ENCODE data around the gene RGL1.

RGL1 gene

DNA sequence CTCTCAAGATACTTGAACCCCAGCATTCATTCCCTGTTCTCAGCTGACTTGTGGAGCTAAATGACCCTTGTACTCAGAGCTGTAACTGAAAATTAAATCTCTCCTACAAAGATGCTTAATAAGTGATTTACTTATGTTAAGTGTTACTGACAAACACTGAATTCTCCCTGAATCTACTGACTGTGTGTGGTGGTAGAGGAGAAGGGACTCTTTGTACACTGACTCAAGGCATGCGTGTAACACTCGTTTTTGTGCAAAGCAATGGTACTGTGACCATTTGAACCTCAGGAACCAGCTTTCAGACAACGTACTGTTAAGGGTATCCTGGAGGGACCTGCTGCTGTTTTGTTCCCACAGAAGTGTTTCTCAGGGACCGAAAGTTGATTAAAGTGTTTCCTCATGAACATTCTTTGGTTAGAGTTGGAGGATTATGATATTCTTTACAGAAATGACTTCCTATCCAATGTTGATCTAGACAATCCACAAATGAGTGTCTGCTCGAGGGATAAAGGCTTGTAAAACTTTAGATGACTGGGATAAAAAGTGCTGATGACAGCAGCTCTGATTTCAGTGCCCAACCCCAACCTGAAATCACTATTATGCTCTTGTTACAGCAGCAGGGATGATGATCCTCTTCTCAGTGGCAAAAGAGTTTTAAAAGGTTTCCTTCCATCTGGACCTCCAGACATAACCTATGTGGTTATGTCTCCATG is 12.8 kb downstream of the RGL1 start:
- DNase-seq: peak in 2 of 58 donors; percentile 39 to 58

DNA sequence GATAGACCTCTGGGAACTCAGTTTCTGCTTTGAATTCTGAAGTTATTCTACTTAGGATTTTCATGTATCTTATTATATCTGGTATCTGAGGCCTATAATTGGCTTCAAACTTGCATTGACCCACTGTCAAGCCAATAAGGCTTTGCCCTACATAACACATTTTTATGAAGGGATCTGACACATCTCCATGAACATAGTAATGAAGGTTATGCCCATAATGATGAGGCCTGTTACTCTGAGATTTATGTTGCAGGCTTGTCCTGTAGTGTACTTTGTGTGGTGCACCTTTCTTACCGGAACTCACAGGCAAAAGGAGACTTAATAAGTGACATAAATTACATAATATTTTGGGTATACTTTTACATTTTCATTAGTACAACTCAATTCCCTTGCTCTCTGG is 14.1 kb downstream of the RGL1 start:
- no peak for DNase-seq

DNA sequence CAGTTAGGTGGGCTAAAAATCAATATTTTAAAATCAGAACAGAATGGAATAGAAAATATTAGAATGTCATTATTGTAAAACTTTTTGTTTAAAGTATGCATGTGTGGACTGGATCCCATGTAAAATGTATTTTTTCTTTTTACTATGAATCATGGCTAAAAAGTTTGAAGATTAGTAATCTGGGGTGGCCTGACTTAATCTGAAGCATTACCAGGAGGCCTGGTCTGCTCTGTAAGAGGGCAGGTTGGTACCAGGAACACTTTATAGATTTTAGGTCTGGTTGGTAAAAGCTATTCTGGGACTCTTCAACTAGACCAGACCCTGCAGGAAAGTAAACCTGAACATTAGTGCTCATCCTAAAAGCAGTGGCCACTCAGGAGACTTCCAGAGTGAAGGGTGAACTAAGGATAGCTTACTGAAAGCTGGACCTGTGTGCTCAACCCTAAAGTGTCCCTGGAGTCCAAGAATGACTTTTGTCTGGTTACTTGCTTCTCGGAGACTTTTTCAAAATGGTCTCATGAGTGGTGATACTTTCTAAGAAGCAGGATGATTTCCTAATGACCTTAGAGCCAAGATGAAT is 16.5 kb downstream of the RGL1 start:
- DNase-seq: no peak

- peak in 3 of 58 donors; percentile 18 to 40 (median 19) for DNase-seq
Measured at GRCh38 chr1:183821889-183822611, 17.1 kb downstream of the RGL1 start.

DNA sequence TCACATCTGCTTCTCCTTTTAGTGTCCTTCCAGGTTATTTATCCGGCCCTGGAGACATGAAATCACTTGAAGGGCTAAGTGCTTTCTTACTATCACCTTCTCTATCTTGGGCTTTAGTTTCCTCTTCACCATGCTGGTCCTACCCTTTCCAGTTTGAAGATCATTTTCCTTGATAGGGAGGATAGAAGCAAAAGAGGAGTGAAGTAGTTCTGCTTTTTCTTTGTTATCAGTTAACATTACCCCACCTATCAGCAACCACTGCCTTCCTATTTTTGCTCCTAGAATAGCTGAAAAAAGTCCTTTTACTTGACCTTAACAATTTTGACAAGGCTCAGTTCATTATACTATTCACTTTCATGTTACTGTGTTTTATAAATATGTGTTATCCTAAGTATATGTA is 19.4 kb downstream of the RGL1 start:
- no peak for DNase-seq

DNA sequence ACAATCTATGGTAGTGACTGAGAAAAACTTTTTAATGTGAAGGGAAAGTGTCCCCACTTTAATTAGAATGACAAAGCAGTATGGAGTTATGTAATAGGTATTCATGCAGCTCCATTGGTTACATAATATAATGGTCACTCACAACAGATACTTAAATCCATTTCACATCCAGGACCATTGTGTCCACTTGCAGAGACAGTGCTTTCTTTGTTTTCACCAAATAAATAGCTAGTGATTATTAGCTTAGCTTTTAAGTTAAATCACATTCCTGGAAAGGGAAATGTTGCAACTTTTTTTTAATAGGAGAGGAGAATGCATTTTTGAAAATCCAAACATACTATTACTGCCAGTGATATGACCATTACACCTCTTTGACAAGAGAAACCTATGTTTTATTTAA is 22.9 kb downstream of the RGL1 start:
- DNase-seq: peak in 1 of 58 donors; percentile 55

DNA sequence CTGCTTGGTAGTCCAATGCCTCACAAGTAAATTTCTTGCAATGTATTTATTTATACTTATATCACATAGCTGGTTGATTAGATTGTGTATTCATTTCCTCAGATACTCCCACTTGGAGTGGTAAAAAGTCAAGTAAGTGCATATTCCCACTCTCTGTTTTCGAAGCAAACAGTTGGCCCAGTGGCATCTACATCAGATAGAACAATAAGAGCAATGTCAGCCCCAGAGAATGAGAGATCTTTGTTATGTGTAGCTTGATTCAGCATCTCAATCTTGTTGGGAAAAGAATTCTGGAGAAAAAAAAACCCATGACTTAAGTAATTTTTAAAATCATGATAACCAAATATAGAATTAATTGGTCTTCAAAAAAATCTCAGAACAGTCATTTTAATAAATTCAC is 25.5 kb downstream of the RGL1 start:
- peak in 5 of 58 donors; percentile 11 to 70 (median 22) for DNase-seq

DNA sequence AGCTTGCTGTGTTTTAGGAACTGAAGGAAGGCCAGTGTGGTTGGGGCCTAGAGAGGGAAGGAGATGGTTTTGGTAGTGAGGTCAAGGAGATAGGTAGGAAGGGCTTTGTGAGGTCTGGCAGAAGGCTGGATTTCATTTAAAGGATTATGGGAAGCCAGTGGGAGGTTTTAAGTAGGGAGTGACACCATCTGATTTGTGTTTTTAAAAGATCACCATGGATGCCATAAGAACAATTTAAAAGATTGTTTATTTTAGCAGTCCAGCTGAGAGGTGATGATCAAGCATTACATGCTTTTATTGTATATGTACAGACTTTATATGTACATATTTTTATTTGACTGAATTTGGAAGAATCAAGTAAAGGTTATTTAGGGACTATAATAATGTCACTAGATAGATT is 26.4 kb downstream of the RGL1 start:
- DNase-seq: no peak

DNA sequence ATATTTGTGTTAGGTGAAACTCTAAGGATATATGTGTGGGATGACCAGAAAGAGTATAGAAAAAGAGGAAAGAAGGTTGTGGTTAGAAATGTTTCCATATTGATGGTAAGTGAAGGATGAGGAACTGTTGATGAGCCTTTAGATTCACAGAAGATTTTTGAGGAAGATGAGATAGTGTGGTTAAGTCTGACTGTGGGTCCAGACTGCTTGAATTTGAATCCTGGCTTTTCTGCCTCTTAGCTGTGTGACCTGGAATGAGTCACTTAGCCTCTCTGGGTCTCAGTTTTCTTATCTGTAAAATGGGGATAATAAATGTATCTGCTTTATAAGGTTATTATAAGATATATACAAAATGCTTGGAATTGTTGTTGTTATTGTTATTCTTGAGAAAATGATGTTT is 27.5 kb downstream of the RGL1 start:
- DNase-seq: no peak

DNA sequence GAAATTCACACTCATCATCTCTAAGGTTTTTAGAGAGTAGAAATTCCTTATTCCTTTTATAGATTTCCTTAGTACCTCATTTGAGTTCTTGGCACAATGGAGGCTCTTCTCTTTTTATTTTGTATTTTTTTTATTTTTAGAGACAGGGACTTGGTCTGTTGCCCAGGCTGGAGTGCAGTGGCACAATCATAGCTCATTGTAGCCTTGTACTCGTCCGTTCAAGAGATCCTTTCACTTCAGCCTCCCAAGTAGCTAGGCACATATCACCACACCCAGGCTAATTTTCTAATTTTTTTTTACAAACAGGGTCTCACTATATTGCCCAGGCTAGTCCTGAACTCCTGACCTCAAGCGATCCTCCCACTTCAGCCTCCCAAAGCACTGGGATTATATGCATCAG is 29.6 kb downstream of the RGL1 start:
- peak in 5 of 58 donors; percentile 13 to 30 (median 20) for DNase-seq

DNA sequence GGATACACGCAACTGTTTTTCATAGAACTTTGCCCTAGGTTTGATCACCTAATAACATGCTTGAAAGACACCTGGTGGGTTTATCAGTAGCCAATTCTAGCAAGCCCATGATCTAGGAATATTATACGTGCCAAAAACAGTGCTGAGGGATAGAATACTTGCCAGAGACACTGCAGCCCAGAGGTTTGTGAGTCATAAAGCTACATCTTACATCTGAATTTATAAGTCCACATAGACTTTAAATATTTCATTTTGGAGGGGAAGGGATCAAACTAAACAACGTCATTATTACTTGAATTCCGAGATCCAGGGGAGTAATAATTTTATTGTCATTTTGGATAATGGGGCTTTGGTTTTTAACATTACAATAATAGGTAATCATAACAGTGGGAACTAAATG is 31.7 kb downstream of the RGL1 start:
- no peak for DNase-seq

DNA sequence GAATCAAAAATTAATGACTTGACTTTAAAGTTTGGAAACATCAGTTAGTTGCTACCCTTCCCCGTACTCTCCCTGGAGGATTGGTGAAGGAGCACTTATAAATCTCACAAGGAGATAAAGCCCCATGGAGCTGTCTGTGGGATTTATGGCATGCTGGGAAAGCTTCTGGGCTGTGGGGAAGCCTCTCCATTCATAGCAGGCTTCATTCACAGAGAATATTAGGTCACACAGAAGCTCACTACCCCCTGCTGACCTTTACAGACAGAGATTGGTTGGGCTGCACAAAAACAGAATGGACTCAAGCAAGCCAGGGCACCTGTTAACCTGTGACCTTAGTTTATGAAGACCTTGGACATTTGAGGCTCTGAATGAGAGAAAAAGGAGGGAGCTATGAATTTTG is 32.1 kb downstream of the RGL1 start:
- DNase-seq: no peak

- no peak for DNase-seq
Measured at GRCh38 chr1:183838221-183838620, 33.3 kb downstream of the RGL1 start.

- no peak for DNase-seq
Measured at GRCh38 chr1:183840140-183840539, 35.2 kb downstream of the RGL1 start.

DNA sequence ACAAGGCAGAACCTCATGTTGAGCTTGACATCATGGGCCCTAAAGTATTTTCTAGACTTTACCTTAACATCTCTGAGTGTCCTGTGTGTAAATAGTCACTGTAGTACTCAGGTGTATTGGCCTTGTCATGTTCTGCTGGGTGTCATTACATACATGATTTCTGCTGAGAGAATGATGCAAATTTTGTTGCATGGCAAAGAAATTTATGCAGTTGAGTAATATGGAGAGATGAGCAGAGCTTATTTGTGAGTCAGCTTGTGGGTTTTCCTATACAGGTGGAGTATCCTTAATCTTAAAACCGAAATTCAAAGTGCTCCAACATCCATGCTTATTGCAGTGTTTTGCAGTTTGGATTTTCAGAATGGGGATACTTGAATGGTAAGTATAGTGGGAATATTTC is 36.6 kb downstream of the RGL1 start:
- DNase-seq: no peak

DNA sequence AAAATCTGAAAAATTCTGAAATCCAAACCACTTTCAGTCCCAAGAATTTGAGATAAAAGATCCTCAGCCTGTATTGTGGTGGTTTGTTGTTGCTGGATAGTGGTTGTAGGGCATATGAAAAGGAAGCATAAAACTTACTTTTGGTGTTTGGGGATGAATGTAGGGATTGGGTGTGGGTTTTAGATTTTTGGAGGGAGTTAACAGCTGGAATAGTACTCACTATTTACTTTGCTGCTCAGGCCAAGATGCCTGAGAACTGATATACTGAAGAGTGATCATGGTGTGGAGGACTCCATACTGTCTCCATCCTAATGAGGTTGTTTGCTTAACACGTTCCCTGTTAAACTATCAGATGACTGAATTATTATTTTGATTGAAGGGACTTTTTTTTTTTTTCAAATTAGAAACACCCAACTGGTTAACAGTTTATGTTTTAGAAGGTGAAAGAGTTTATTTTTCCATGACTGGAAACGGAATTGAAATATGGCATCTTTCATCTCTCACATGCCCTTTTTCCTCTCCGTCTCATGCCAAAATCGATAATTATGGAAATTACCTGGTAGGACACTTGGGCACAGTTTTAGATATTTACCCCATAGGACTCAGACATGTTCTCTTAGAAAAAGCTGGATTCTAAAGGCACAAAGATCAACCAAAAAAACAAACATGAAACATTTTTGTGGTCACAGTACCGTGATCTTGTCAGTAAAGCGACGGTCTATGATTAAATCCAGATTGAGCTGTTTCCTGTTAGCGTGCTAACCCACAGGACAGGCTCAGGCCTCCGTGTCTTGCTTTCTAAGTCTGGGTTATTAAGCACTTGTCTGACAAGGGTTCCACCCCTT is 37.3 kb downstream of the RGL1 start:
- DNase-seq: no peak

GRCh38 chr1:183842795-183843144 is 37.9 kb downstream of the RGL1 start:
- no peak for DNase-seq

DNA sequence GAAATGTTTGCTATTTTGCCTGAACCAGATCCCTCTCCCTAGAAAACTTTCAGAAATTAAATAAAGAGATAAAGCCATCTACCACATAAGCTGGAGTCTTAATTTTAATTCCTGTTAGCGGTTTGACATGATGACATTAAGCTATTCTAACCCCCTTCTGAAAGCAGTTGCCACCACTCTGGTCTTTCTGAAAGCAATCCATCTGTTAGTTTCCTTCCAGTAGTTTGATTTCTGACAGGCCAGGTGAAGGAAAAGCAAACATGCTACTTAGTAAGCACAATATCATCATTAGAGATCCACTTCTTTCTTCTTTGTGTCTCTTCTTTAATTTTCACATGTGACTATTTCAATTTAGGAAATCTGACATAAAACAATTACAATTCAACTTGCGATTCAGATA is 39.9 kb downstream of the RGL1 start:
- no peak for DNase-seq

GRCh38 chr1:183845681-183846080 is 40.8 kb downstream of the RGL1 start:
- DNase-seq: no peak

GRCh38 chr1:183847641-183848040 is 42.7 kb downstream of the RGL1 start:
- DNase-seq: no peak

GRCh38 chr1:183850852-183851251 is 45.9 kb downstream of the RGL1 start:
- DNase-seq: no peak

GRCh38 chr1:183859119-183859518 is 54.2 kb downstream of the RGL1 start:
- DNase-seq: no peak

All from anterior cingulate cortex (tissue), 58 donors.